Cerebellar nuclear complex (tissue), 1 donor: Measurements from ENCODE around the gene BTNL9.
"Not testable (repeated sequence)": the region's sequence is repeated elsewhere in the genome, so short reads cannot be mapped to it uniquely, and the experiment has no call there.

Experiments
- DNase-seq, 2 experiments: peaks; one replicate each; lab custom pipeline; 2025; lab: John Stamatoyannopoulos, UW

BTNL9 gene

GRCh38 chr5:181060924-181061323, 20.9 kb downstream of the BTNL9 start:
- no peak for DNase-seq

GRCh38 chr5:181061645-181062044, 21.6 kb downstream of the BTNL9 start:
- no peak for DNase-seq

GRCh38 chr5:181062631-181063030, 22.6 kb downstream of the BTNL9 start:
- DNase-seq = no peak

- DNase-seq = no peak
Measured at GRCh38 chr5:181063514-181063913, 23.4 kb downstream of the BTNL9 start.

- DNase-seq = no peak
Measured at GRCh38 chr5:181064987-181065386, 24.9 kb downstream of the BTNL9 start.

- DNase-seq = no peak
Measured at GRCh38 chr5:181069767-181070491, 29.9 kb downstream of the BTNL9 start.

- no peak for DNase-seq
Measured at GRCh38 chr5:181070523-181070922, 30.5 kb downstream of the BTNL9 start.

- DNase-seq = no peak
Measured at GRCh38 chr5:181071257-181071656, 31.2 kb downstream of the BTNL9 start.

- DNase-seq = no peak
Measured at GRCh38 chr5:181076920-181077319, 36.9 kb downstream of the BTNL9 start.

GRCh38 chr5:181081989-181082388, 41.9 kb downstream of the BTNL9 start:
- no peak for DNase-seq

- no peak for DNase-seq
Measured at GRCh38 chr5:181084621-181085195, 44.6 kb downstream of the BTNL9 start.

GRCh38 chr5:181086026-181086883, 46.2 kb downstream of the BTNL9 start:
- DNase-seq = no peak

- DNase-seq = no peak
Measured at GRCh38 chr5:181086884-181087205, 46.8 kb downstream of the BTNL9 start.

GRCh38 chr5:181087309-181087708, 47.2 kb downstream of the BTNL9 start:
- DNase-seq = no peak

GRCh38 chr5:181088289-181088688, 48.2 kb downstream of the BTNL9 start:
- no peak for DNase-seq

- no peak for DNase-seq
Measured at GRCh38 chr5:181092428-181092827, 52.4 kb downstream of the BTNL9 start.

GRCh38 chr5:181095162-181095561, 55.1 kb downstream of the BTNL9 start:
- DNase-seq = not testable (repeated sequence)

GRCh38 chr5:181096721-181097382, 56.8 kb downstream of the BTNL9 start:
- not testable (repeated sequence) for DNase-seq

GRCh38 chr5:181097383-181097753, 57.3 kb downstream of the BTNL9 start:
- DNase-seq = not testable (repeated sequence)

GRCh38 chr5:181097759-181098491, 57.9 kb downstream of the BTNL9 start:
- not testable (repeated sequence) for DNase-seq

GRCh38 chr5:181098762-181099601, 58.9 kb downstream of the BTNL9 start:
- DNase-seq = no peak
